ENCODE data around the gene WASHC2A.
"Not testable (repeated sequence)": the region's sequence is repeated elsewhere in the genome, so short reads cannot be mapped to it uniquely, and the experiment has no call there.

DNA sequence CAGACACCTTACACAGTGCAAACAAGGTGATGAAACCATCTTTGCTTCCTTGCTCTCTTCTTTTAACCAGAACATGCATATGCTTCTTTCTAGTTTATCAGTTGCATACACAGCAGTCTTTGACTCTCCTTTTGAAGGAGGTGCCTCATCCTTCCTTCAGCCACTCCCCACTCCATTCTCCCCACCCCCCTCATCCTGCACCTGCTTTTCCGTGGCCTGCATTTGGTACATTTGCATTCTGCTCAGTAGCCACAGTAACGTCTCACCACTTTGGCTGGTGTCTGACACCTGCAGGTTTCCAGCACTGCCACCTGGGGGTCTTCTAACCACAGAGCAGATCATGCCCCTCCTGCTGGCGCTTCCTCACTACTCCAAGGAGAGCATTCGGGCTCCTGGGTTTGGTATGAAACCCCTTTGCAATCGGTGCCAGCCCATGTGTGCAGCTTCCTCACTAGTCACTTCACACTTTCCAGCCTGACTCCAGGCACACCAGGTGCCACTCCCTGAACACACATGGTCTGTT lies 60.1 kb downstream of the WASHC2A start:
- TF ChIP-seq ZSCAN12 (CRISPR knock-in tag; IDR thresholded peaks at IDR 0.05); ZNF263 (CRISPR knock-in tag; IDR thresholded peaks at IDR 0.05); RAD21 (CRISPR knock-in tag; IDR thresholded peaks at IDR 0.05); FOXA3 (CRISPR knock-in tag; IDR thresholded peaks at IDR 0.05); ARID5B (CRISPR knock-in tag; IDR thresholded peaks at IDR 0.05); CTCF (CRISPR knock-in tag; IDR thresholded peaks at IDR 0.05); KIAA2018 (CRISPR knock-in tag; IDR thresholded peaks at IDR 0.05; ENCODE audit: borderline replicate concordance): not testable (repeated sequence)
- TF ChIP-seq, protein P1, sequence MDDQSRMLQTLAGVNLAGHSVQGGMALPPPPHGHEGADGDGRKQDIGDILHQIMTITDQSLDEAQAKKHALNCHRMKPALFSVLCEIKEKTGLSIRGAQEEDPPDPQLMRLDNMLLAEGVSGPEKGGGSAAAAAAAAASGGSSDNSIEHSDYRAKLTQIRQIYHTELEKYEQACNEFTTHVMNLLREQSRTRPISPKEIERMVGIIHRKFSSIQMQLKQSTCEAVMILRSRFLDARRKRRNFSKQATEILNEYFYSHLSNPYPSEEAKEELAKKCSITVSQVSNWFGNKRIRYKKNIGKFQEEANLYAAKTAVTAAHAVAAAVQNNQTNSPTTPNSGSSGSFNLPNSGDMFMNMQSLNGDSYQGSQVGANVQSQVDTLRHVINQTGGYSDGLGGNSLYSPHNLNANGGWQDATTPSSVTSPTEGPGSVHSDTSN (CRISPR knock-in tag; IDR thresholded peaks at IDR 0.05; ENCODE audit: borderline replicate concordance) = not testable (repeated sequence)

Measured in HepG2 (cell line).